Neural progenitor cell (in vitro differentiated cells): ENCODE data around the gene CTSC. TPM values are rescaled to one million over a fixed set of nuclear protein-coding genes. Genes with fewer than 3 reads are reported as not detected.

Experiments used
- DNase-seq: peaks from one replicate; pipeline ENCODE4 v3.0.0-alpha.2; 2016; ENCODE audit warnings: low spot score
- H2AFZ ChIP-seq: fragments of 200-600 bp; sonication (generic); replicated peaks from 2 replicates; pipeline ENCODE4 v1.6.1; 2016; ENCODE audit warnings: antibody characterized with exemption
- H3F3A ChIP-seq: fragments of 200-600 bp; sonication (generic); 2 replicates; pipeline ENCODE4 v1.6.1; 2016; ENCODE audit warnings: antibody characterized with exemption, low read depth
- H3K27ac ChIP-seq: fragments of 200-600 bp; sonication (generic); 2 replicates; pipeline ENCODE4 v1.5.1; 2016; ENCODE audit warnings: mild to moderate bottlenecking
- H3K27me3 ChIP-seq: fragments of 200-600 bp; sonication (generic); 2 replicates; pipeline ENCODE4 v1.6.1; 2016; ENCODE audit warnings: mild to moderate bottlenecking, moderate library complexity
- H3K36me3 ChIP-seq: fragments of 200-600 bp; sonication (generic); 2 replicates; pipeline ENCODE4 v1.5.1; 2016
- H3K4me1 ChIP-seq: fragments of 200-600 bp; sonication (generic); 2 replicates; pipeline ENCODE4 v1.6.1; 2016; ENCODE audit warnings: mixed run types
- H3K4me2 ChIP-seq: fragments of 200-600 bp; sonication (generic); 2 replicates; pipeline ENCODE4 v1.6.1; 2016
- H3K4me3 ChIP-seq: fragments of 200-600 bp; sonication (generic); 2 replicates; pipeline ENCODE4 v1.5.1; 2016
- H3K79me2 ChIP-seq: fragments of 200-600 bp; sonication (generic); 2 replicates; pipeline ENCODE4 v1.6.1; 2016; ENCODE audit warnings: low read depth
- H3K9ac ChIP-seq: fragments of 200-600 bp; sonication (generic); 2 replicates; pipeline ENCODE4 v1.6.1; 2016
- H3K9me3 ChIP-seq: fragments of 200-600 bp; sonication (generic); 2 replicates; pipeline ENCODE4 v1.5.1; 2016; ENCODE audit warnings: low read depth
- H4K20me1 ChIP-seq: fragments of 200-600 bp; sonication (generic); 2 replicates; pipeline ENCODE4 v1.6.1; 2016; ENCODE audit warnings: low read depth
- H3K27ac Mint-ChIP-seq: 3 replicates; pipeline ENCODE4 v1.8.0; 2021; ENCODE audit warnings: mixed read lengths
- H3K27me3 Mint-ChIP-seq: 2 replicates; pipeline ENCODE4 v1.8.0; 2022; ENCODE audit warnings: low read depth, mild to moderate bottlenecking, inconsistent platforms, moderate library complexity, mixed read lengths; ENCODE audit not compliant: insufficient read depth
- H3K36me3 Mint-ChIP-seq: 3 replicates; pipeline ENCODE4 v1.8.0; 2021; ENCODE audit warnings: mixed read lengths
- H3K4me1 Mint-ChIP-seq: 3 replicates; pipeline ENCODE4 v1.8.0; 2021; ENCODE audit warnings: mixed read lengths
- H3K4me3 Mint-ChIP-seq: 3 replicates; pipeline ENCODE4 v1.8.0; 2021; ENCODE audit warnings: mild to moderate bottlenecking, moderate library complexity, mixed read lengths
- H3K9me3 Mint-ChIP-seq: 3 replicates; pipeline ENCODE4 v1.8.0; 2020; ENCODE audit warnings: mixed read lengths
- EZH2 ChIP-seq: fragments of 200-600 bp; sonication (generic); IDR thresholded peaks from 2 replicates; pipeline ENCODE4 v1.6.1; 2017; ENCODE audit warnings: antibody characterized with exemption, mild to moderate bottlenecking, moderate library complexity
- EZH2phosphoT487 ChIP-seq: fragments of 200-600 bp; sonication (generic); IDR thresholded peaks from 2 replicates; pipeline ENCODE4 v1.6.1; 2017; ENCODE audit warnings: antibody characterized with exemption
- total RNA-seq: library from RNA; depleted of rRNA; stranded (reverse); fragments of >200 nt; gene quantifications from 2 replicates; pipeline ENCODE4 v1.2.3, GENCODE V29; 2015; ENCODE audit warnings: low replicate concordance
- TF ChIP-seq, protein P1 (sequence below): fragments of 200-600 bp; sonication (generic); IDR thresholded peaks from 2 replicates; pipeline ENCODE4 v1.5.1; 2017; ENCODE audit warnings: antibody characterized with exemption, mild to moderate bottlenecking

CTSC gene
- total RNA-seq, 1 donor from 2014 or later: 96.4 TPM

DNA sequence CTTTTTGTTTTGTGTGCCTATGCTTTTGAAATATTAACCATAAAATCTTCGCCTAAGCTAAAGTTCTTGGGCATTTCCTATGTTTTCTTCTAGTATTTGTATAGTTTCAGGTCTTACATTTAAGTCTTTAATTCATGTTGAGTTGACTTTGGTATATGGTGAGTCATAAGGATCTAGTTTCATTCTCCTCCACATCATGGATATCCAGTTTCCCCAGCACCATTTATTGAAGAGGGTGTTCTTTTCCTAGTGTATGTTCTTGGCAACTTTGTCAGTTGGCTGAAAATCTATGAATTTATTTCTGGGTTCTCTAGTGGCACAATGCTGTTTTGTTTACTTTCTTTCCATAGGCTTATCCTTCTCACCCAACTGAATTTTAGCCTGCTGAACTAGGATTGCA, 49.0 kb downstream of the CTSC start:
- peaks cover 10% of the 10 kb centered on the region for H3K36me3 Mint-ChIP-seq
- Histone ChIP-seq H3K9me3 (no peaks in the 10 kb centered on the region), H2AFZ (no peak overlapping the region), H3K27me3 (no peaks in the 10 kb centered on the region), H3K27ac (no peak overlapping the region), H4K20me1 (no peaks in the 10 kb centered on the region), H3K4me2 (no peak overlapping the region), H3K4me3 (no peak overlapping the region), H3K4me1 (no peaks in the 10 kb centered on the region), H3K9ac (no peak overlapping the region), H3K36me3 (peaks cover 7% of the 10 kb centered on the region), H3K79me2 (no peaks in the 10 kb centered on the region), H3F3A (no peaks in the 10 kb centered on the region)
- no peak overlapping the region for H3K4me3 Mint-ChIP-seq
- no peak overlapping the region for H3K27ac Mint-ChIP-seq
- H3K4me1 Mint-ChIP-seq: no peaks in the 10 kb centered on the region
- DNase-seq: no peak
- H3K27me3 Mint-ChIP-seq: no peaks in the 10 kb centered on the region
- TF ChIP-seq, protein P1, sequence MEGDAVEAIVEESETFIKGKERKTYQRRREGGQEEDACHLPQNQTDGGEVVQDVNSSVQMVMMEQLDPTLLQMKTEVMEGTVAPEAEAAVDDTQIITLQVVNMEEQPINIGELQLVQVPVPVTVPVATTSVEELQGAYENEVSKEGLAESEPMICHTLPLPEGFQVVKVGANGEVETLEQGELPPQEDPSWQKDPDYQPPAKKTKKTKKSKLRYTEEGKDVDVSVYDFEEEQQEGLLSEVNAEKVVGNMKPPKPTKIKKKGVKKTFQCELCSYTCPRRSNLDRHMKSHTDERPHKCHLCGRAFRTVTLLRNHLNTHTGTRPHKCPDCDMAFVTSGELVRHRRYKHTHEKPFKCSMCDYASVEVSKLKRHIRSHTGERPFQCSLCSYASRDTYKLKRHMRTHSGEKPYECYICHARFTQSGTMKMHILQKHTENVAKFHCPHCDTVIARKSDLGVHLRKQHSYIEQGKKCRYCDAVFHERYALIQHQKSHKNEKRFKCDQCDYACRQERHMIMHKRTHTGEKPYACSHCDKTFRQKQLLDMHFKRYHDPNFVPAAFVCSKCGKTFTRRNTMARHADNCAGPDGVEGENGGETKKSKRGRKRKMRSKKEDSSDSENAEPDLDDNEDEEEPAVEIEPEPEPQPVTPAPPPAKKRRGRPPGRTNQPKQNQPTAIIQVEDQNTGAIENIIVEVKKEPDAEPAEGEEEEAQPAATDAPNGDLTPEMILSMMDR: no peak
- TF ChIP-seq EZH2phosphoT487 (no peak), EZH2 (no peak)
- H3K9me3 Mint-ChIP-seq: no peaks in the 10 kb centered on the region

GRCh38 chr11:88284336-88285050, 53.0 kb downstream of the CTSC start:
- Histone ChIP-seq H3F3A (no peaks in the 10 kb centered on the region), H3K4me2 (no peak overlapping the region), H3K27ac (no peak overlapping the region), H3K9ac (no peak overlapping the region), H3K27me3 (no peaks in the 10 kb centered on the region), H3K36me3 (peaks cover 7% of the 10 kb centered on the region), H3K4me3 (no peak overlapping the region), H3K79me2 (no peaks in the 10 kb centered on the region), H2AFZ (no peak overlapping the region), H3K9me3 (no peaks in the 10 kb centered on the region), H4K20me1 (no peaks in the 10 kb centered on the region), H3K4me1 (no peaks in the 10 kb centered on the region)
- H3K27me3 Mint-ChIP-seq: no peaks in the 10 kb centered on the region
- H3K4me1 Mint-ChIP-seq: no peaks in the 10 kb centered on the region
- no peak overlapping the region for H3K27ac Mint-ChIP-seq
- no peak for DNase-seq
- H3K36me3 Mint-ChIP-seq: peaks cover 10% of the 10 kb centered on the region
- no peaks in the 10 kb centered on the region for H3K9me3 Mint-ChIP-seq
- TF ChIP-seq EZH2: no peak
- TF ChIP-seq, protein P1: no peak
- TF ChIP-seq EZH2phosphoT487: no peak
- no peak overlapping the region for H3K4me3 Mint-ChIP-seq

DNA sequence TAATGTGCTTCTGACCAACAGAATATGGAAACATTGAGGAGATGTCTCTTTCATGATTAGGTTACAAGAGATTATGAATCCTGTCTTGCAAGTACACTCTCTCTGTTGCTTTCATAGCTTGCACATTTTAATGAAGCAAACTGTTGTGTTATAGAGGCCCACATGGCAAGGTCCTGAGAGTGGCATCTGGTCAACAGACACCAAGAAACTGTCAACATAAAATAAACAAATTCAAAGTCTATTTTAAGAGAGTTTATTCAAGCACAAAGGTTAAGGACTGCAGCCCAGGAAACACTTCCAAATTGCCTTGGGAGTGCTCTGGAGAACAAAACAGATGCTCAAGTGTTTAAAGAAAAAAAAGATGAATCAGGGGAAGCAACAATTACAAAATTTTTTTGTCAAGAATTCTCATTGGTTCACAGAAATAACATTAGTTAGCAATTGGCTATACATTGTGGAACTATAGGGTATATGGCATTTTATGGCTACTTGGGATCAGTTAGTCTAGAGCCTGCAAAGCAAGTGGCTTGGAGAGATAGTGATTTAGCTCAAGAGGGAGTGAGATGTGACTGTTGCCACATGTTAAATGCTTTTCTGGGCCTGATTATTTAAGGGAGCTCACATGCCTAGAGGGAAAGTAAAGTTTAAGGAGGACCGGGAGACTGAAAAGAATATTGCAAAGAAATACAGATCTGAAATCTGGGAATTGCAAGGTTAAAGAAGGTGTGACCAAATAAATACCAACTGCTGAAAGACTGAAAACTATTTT, 54.6 kb downstream of the CTSC start:
- Histone ChIP-seq H4K20me1 (no peaks in the 10 kb centered on the region), H3K79me2 (no peaks in the 10 kb centered on the region), H3K4me2 (no peak overlapping the region), H3K36me3 (peaks cover 2% of the 10 kb centered on the region), H2AFZ (no peak overlapping the region), H3K27ac (no peak overlapping the region), H3F3A (no peaks in the 10 kb centered on the region), H3K4me1 (no peaks in the 10 kb centered on the region), H3K9ac (no peak overlapping the region), H3K27me3 (no peaks in the 10 kb centered on the region), H3K4me3 (no peak overlapping the region), H3K9me3 (no peaks in the 10 kb centered on the region)
- Mint-ChIP-seq H3K27me3 (no peaks in the 10 kb centered on the region), H3K9me3 (no peaks in the 10 kb centered on the region), H3K27ac (no peak overlapping the region), H3K4me1 (no peaks in the 10 kb centered on the region), H3K4me3 (no peak overlapping the region), H3K36me3 (peaks cover 2% of the 10 kb centered on the region)
- TF ChIP-seq EZH2: no peak
- TF ChIP-seq, protein P1: no peak
- no peak for TF ChIP-seq EZH2phosphoT487
- no peak for DNase-seq
